AG09319 (cell line): ENCODE results near the gene PCDH10.

ENCODE experiments used
- DNase-seq: peaks from one replicate; pipeline ENCODE4 v3.0.0-alpha.2; 2010; ENCODE audit warnings: low read depth; ENCODE audit errors: extremely low read depth
- TF ChIP-seq, protein P1 (sequence below): IDR thresholded peaks from 2 replicates; pipeline ENCODE4 v1.5.1; 2011; ENCODE audit warnings: low read depth, mild to moderate bottlenecking, inconsistent platforms, low read length, moderate library complexity

Gene PCDH10

DNA sequence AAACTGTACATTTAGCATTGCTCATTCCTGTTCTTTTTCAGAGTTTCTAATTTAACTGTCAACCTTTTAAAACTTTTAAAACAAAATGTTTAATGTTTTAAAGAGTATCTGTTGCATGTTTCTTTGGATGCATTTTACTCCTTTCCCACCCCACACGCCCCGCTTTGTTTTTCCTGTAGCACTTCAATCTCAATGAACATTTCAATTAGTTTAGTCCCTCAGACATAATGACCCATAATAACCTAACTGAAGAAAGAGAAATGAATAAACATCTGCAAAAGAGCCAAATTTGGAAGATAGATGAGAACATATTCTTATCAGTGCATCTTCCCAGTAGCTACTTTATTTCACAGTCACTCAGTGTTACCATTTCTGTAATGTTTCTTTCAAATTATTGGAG is 7.5 kb downstream of the PCDH10 start:
- TF ChIP-seq, protein P1, sequence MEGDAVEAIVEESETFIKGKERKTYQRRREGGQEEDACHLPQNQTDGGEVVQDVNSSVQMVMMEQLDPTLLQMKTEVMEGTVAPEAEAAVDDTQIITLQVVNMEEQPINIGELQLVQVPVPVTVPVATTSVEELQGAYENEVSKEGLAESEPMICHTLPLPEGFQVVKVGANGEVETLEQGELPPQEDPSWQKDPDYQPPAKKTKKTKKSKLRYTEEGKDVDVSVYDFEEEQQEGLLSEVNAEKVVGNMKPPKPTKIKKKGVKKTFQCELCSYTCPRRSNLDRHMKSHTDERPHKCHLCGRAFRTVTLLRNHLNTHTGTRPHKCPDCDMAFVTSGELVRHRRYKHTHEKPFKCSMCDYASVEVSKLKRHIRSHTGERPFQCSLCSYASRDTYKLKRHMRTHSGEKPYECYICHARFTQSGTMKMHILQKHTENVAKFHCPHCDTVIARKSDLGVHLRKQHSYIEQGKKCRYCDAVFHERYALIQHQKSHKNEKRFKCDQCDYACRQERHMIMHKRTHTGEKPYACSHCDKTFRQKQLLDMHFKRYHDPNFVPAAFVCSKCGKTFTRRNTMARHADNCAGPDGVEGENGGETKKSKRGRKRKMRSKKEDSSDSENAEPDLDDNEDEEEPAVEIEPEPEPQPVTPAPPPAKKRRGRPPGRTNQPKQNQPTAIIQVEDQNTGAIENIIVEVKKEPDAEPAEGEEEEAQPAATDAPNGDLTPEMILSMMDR = no peak
- no peak for DNase-seq

DNA sequence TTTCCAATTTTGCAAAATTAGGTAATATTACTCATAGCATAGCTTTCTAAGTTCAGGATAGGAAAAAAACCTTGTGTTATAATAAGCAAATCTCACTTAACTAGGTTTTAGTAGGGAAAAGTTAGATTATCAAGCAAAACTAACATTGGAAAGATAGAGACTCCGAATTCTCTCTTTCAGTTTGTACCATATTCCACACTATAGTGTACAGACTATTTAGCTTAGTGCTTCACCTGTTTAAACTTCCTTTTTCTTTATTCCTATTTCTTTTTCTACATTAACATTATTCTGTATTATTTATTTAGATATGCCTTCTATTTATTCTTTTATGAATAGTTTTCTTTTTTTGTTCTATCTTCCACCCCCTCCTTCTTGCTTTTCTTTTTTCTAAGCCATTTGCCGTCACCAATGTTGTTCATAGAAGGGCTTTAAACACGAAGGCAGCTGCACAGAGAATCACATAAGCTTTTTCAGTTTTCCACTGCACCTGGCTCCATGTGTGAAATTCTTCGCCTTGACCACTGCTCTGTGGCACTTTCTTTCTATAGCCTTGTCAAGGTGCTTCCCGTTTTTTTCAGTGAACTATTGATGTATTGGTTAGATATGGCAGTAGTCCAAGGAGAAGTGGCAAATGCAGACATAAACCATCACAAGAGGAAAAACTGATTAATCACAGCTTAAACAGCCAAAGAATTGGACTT is 8.5 kb downstream of the PCDH10 start:
- TF ChIP-seq, protein P1 = no peak
- DNase-seq = no peak

DNA sequence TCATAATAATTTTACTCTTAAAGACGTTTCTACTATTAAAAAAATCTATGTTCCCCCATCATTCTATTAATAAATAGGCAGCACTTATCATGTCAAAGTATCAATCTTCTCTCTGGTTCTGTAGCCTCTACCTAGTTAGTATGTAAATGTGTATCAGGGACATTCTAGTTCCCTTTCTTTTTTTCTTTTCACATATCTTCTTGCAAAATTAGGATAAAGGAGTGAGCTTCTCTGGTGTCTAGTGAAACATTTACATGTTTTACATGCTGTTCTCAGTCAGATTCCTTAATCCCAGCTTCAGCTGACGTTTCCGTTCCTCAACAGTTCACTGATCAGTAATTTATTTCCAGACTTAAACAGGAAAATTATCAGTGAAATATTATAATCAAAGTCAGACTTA is 11.8 kb downstream of the PCDH10 start:
- no peak for DNase-seq
- TF ChIP-seq, protein P1 = no peak

GRCh38 chr4:133161570-133162295 is 12.6 kb downstream of the PCDH10 start:
- TF ChIP-seq, protein P1 = no peak
- DNase-seq = no peak

DNA sequence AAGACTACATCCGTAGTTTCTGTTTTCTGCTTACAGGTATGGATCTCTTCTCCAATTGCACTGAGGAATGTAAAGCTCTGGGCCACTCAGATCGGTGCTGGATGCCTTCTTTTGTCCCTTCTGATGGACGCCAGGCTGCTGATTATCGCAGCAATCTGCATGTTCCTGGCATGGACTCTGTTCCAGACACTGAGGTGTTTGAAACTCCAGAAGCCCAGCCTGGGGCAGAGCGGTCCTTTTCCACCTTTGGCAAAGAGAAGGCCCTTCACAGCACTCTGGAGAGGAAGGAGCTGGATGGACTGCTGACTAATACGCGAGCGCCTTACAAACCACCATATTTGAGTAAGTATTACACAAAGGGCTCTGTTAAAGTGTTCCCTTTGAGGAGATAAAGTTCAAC is 13.8 kb downstream of the PCDH10 start:
- TF ChIP-seq, protein P1 = no peak
- no peak for DNase-seq

GRCh38 chr4:133178956-133179355 is 29.9 kb downstream of the PCDH10 start:
- DNase-seq = no peak
- TF ChIP-seq, protein P1 = no peak

DNA sequence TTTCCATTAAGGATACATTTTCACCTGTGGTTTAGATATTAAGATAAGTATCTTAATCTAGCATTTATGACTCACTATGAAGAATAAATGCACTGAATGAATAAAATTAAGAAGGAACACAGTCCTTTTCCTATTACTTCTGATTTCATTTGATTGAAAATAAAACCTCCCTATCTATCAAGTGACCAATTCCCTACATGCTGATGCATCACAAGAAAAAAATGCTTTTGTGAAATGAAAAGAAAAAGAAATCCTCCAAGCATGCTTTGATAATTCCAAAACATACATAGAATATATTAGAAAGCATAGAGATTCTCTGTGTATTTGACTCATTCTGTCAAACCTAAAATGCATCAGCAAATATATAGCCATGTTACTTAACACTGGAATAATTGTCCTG is 37.1 kb downstream of the PCDH10 start:
- DNase-seq = no peak
- TF ChIP-seq, protein P1 = no peak
